ENCODE results near the gene FREM2.

FREM2 gene

GRCh38 chr13:38849315-38849714 lies 162.4 kb downstream of the FREM2 start:
- no peak for DNase-seq (ENCODE audit: low read depth)
- H3K4me3 ChIP-seq (ENCODE audit: control insufficient read depth, low read depth, low read length), result no peak overlapping the region
- no peak for TF ChIP-seq CTCF (IDR thresholded peaks at IDR 0.05; ENCODE audit: control insufficient read depth, insufficient read depth, low read depth, low read length, missing control alignments)

DNA sequence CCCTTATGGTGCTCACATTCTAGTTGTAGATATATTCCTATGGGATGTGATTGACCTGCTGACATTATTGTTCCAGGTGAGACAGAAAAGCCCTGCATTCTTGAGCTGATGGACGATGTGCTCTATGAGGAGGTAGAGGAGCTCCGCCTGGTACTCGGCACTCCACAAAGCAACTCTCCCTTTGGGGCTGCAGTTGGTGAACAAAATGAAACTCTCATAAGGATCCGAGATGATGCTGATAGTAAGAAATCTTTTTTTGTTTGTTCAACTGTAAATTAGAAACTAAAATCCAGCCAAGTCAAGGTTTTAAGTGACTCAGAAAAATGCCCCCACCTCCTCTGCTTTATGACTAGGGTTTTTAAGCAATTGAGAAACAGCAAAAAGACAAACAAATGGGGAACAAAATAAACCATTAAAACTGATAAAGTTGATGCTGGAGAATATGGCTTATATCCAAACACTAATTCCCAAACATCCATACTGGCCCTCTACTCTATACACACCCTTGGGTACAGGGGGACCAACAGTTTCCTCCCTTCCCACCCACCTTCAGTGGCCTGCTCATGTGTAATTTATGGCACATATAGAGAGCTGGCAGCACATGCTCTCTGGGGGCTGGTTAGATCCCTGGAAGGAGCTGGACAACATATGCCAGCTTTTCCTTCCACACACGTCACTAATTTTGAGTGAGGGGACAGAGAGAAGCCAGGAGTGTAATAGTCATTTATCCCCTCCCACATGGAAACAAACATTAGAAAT lies 164.2 kb downstream of the FREM2 start:
- no peak for TF ChIP-seq CTCF (IDR thresholded peaks at IDR 0.05; ENCODE audit: control insufficient read depth, insufficient read depth, low read depth, low read length, missing control alignments)
- no peak overlapping the region for H3K4me3 ChIP-seq (ENCODE audit: control insufficient read depth, low read depth, low read length)
- no peak for DNase-seq (ENCODE audit: low read depth)

- no peak for TF ChIP-seq CTCF (IDR thresholded peaks at IDR 0.05; ENCODE audit: control insufficient read depth, insufficient read depth, low read depth, low read length, missing control alignments)
- H3K4me3 ChIP-seq (ENCODE audit: control insufficient read depth, low read depth, low read length), result no peak overlapping the region
- DNase-seq (ENCODE audit: low read depth), result no peak
Measured at GRCh38 chr13:38854226-38854625, 167.3 kb downstream of the FREM2 start.

DNA sequence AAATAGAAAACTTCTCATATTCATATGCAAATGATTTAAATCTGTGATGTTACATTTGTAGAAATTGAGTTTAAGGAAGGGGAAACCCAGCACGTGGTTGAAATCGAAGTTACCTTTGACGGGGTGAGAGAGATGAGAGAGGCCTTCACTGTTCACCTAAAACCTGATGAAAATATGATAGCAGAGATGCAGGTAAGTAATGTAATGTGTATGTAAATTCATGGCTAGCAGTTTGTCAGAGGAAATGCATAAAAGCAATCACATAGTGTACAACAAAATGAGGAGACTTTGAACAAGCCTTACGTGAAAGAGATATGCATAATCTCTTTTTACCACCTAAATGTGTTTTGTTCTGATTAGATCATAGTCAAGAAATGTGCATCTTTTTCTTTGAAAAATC lies 169.2 kb downstream of the FREM2 start:
- DNase-seq (ENCODE audit: low read depth), result no peak
- H3K4me3 ChIP-seq (ENCODE audit: control insufficient read depth, low read depth, low read length), result no peak overlapping the region
- no peak for TF ChIP-seq CTCF (IDR thresholded peaks at IDR 0.05; ENCODE audit: control insufficient read depth, insufficient read depth, low read depth, low read length, missing control alignments)

- no peak for DNase-seq (ENCODE audit: low read depth)
- H3K4me3 ChIP-seq (ENCODE audit: control insufficient read depth, low read depth, low read length), result no peak overlapping the region
- no peak for TF ChIP-seq CTCF (IDR thresholded peaks at IDR 0.05; ENCODE audit: control insufficient read depth, insufficient read depth, low read depth, low read length, missing control alignments)
Measured at GRCh38 chr13:38862443-38862842, 175.6 kb downstream of the FREM2 start.

- H3K4me3 ChIP-seq (ENCODE audit: control insufficient read depth, low read depth, low read length), result no peak overlapping the region
- no peak for DNase-seq (ENCODE audit: low read depth)
- TF ChIP-seq CTCF (IDR thresholded peaks at IDR 0.05; ENCODE audit: control insufficient read depth, insufficient read depth, low read depth, low read length, missing control alignments), result no peak
Measured at GRCh38 chr13:38863536-38863935, 176.7 kb downstream of the FREM2 start.
